ENCODE results near the gene CFD.

- TF ChIP-seq CTCF (IDR thresholded peaks at IDR 0.05) (no peak), EZH2 (IDR thresholded peaks at IDR 0.05) (no peak)
Observed at GRCh38 chr19:876780-877314, 17.4 kb downstream of the CFD start.
